ENCODE data around the gene ERGIC2. TPM values are rescaled to one million over a fixed set of nuclear protein-coding genes. Genes with fewer than 3 reads are reported as not detected.

Gene ERGIC2
- total RNA-seq, 4 donors from 2014 or later, result 16.4 to 91.3 (median 48.7) TPM

- no peak for DNase-seq
Measured at GRCh38 chr12:29329411-29329810, 51.6 kb downstream of the ERGIC2 start.

GRCh38 chr12:29322157-29322556 lies 58.8 kb downstream of the ERGIC2 start:
- Histone ChIP-seq H3K9me3 (no peaks in the 10 kb centered on the region), H3K27me3 (no peaks in the 10 kb centered on the region), H3K4me1 (no peaks in the 10 kb centered on the region), H3K36me3 (no peaks in the 10 kb centered on the region), H3K4me3 (no peak overlapping the region), H3K27ac (no peak overlapping the region)
- intact Hi-C loops (cut with DNase I; ENCODE audit: low total_unique reads), result no loop called here
- no peak for TF ChIP-seq CTCF (IDR thresholded peaks at IDR 0.05)
- no peak for TF ChIP-seq POLR2A (IDR thresholded peaks at IDR 0.05)
- no peak for DNase-seq

More at GRCh38 chr12:29329411-29329810, 51.6 kb downstream of the ERGIC2 start:
- H3K27me3 ChIP-seq, result no peaks in the 10 kb centered on the region
- intact Hi-C loops (cut with DNase I; ENCODE audit: low total_unique reads), result no loop called here
- H3K36me3 ChIP-seq, result no peaks in the 10 kb centered on the region
- no peak overlapping the region for H3K27ac ChIP-seq
- no peak overlapping the region for H3K4me3 ChIP-seq
- no peaks in the 10 kb centered on the region for H3K4me1 ChIP-seq
- TF ChIP-seq POLR2A (IDR thresholded peaks at IDR 0.05) (no peak), CTCF (IDR thresholded peaks at IDR 0.05) (no peak)
- no peaks in the 10 kb centered on the region for H3K9me3 ChIP-seq

DNA sequence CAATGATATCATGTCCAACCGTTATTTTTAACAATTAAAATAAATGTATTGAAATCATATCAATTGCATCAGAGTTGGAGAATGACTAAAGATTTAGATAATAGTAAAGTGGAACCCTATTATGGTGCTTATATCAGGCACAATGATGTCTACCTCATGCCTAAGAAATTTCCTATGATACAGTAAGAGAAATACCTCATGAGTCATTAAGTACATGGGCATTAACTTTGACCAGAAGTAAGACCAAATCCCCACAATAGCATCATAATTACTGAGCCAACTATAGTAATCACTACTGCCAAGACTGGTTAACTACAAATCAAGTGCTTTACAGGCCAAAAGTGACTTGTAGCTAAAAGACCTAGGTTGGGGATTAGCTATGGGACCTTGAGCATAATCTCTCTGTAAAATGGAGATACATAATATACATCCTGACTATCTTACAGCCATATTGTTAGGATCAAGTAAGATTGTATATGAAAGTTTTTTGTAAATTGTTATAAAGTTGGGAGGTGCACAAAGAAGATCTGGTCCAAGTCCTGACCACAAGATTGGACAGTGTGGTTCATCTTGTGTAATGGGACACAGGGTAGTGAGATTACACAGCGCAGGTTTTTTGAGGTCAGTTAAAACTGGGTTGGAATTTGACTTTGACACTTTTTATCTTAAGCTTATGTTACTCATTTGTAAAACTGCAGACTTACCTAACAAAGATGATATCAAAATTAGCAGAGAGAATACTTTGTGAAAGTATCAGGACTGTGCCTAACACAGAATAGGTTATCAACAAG lies 60.5 kb downstream of the ERGIC2 start:
- no peak for DNase-seq
- Histone ChIP-seq H3K36me3 (no peaks in the 10 kb centered on the region), H3K4me3 (no peak overlapping the region), H3K4me1 (no peaks in the 10 kb centered on the region), H3K27ac (no peak overlapping the region), H3K27me3 (no peaks in the 10 kb centered on the region), H3K9me3 (no peaks in the 10 kb centered on the region)
- intact Hi-C loops (cut with DNase I; ENCODE audit: low total_unique reads), result no loop called here
- TF ChIP-seq POLR2A (IDR thresholded peaks at IDR 0.05), result no peak
- TF ChIP-seq CTCF (IDR thresholded peaks at IDR 0.05), result no peak

DNA sequence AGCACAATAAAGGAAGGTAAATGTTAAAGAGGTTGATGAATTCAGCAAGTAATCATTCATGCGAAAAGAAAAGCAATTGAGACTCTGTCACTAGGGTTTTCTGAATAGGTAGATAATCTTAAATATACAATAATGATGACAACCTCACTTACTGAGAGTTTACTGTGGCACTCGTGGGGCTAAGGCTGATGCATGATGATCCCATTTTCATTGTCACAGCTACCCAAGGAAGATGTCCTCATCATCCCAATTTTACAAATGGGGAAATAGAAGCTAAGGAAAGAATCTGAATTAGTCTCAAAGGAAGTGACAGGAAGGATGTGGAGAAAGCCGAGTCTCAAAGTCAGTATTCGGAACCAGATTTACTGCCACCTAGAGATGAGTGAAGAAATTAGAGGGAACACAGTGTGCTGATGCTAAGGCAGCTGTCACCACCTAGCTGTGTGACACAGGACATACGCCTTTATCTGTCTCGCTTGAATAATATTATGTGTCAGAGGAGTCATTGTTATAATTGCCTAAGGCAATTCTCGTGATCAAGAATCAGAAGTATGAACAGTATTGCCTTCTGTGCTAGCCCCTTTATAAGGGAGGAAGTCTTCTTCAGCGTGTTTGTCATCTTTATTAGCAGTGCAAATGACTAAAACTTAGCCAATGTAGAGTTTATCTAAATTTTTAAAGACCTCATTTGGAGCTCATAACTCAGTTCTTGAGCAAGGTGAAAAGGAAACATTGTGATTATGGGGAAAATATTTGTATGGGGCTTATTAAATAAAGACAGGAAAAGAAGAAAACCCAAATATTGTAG lies 63.2 kb downstream of the ERGIC2 start:
- no peak overlapping the region for H3K4me3 ChIP-seq
- H3K36me3 ChIP-seq, result no peaks in the 10 kb centered on the region
- TF ChIP-seq CTCF (IDR thresholded peaks at IDR 0.05) (peak; percentile 43 to 73 (median 60)), POLR2A (IDR thresholded peaks at IDR 0.05) (no peak)
- no peak overlapping the region for H3K27ac ChIP-seq
- no peaks in the 10 kb centered on the region for H3K27me3 ChIP-seq
- intact Hi-C loops (cut with DNase I; ENCODE audit: low total_unique reads), result no loop called here
- H3K4me1 ChIP-seq, result no peaks in the 10 kb centered on the region
- DNase-seq, result no peak
- no peaks in the 10 kb centered on the region for H3K9me3 ChIP-seq

GRCh38 chr12:29316752-29317151 lies 64.2 kb downstream of the ERGIC2 start:
- Histone ChIP-seq H3K36me3 (no peaks in the 10 kb centered on the region), H3K27me3 (no peaks in the 10 kb centered on the region), H3K4me3 (no peak overlapping the region), H3K4me1 (no peaks in the 10 kb centered on the region), H3K27ac (no peak overlapping the region), H3K9me3 (no peaks in the 10 kb centered on the region)
- intact Hi-C loops (cut with DNase I; ENCODE audit: low total_unique reads), result no loop called here
- TF ChIP-seq CTCF (IDR thresholded peaks at IDR 0.05), result no peak
- TF ChIP-seq POLR2A (IDR thresholded peaks at IDR 0.05), result no peak
- DNase-seq, result no peak

All from uterus (tissue), 4 donors.